ENCODE results near the gene RRAD.

Gene RRAD

DNA sequence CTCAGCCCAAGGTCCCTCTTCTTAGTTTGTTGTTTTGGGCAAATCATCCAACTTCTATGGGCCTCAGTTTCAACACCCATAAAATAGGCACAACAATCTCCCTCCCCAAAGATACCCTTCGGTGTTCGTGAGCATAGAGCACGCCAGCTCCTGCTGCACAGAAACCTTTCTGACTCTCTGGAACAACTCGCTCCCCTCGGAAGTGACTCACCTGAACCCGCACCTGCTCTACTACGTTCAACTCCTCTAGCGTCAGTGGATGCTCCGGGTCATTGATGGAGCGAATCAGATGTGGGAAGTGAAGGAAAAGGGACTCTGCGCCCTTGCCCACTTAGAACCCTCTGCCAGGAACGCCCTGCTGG lies 8.4 kb upstream of the RRAD start:
- DNase-seq: no peak

DNA sequence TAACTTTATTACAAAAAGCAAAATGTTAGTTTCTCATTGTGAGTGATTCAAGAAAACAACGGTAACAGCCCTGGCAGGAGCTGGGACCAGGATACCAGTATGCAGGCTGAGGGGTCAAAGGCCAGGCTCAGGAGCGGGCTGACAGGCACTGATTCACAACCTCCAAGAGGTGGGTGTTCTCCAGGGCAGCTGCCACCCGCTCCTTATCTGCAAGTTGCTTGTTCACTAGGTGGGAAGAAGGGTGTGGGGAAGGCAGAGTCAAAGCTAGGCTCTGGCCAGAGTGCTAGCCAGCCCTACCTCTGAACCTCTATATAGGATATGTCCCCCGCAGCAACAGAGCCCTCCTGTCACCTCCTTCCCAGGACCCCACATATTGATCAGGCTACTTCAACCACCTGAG lies 6.7 kb upstream of the RRAD start:
- DNase-seq: no peak

DNA sequence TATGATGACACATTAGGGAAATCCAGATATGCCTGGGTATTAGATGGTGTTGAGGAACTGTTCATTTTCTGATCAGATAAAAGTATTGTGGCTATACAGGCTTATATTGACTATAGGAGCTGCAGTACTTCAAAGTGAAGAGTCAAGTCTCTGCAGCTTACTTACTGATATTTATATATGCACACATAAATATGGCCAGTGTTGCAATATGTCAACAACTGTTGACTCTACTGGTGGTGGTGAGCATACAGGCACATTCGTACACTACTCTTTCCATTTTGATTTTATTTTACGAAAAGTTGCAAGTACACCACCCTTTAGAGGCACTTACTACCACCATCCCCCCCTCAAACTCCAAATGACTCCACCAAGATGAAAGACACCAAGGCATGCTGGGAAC lies 6.3 kb upstream of the RRAD start:
- no peak for DNase-seq

DNA sequence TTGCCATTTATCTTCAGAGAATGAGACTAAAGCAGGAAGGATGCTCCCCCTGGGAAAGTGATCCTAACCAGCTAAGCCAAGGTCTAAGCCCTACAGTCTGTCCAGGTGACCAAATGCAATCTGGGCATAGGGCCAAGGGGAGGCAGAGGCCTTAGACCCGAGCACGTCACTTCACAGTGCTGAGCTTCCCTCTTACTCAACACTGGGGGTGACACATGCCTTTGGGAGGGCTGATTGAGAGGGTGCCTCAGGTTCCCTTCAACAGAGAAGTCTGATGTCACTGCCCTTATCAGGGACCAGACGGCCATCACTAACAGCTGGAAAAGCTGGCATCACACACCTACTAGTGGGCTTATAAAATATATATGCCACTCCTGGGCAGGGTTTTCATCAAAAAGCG lies 4.9 kb upstream of the RRAD start:
- no peak for DNase-seq

DNA sequence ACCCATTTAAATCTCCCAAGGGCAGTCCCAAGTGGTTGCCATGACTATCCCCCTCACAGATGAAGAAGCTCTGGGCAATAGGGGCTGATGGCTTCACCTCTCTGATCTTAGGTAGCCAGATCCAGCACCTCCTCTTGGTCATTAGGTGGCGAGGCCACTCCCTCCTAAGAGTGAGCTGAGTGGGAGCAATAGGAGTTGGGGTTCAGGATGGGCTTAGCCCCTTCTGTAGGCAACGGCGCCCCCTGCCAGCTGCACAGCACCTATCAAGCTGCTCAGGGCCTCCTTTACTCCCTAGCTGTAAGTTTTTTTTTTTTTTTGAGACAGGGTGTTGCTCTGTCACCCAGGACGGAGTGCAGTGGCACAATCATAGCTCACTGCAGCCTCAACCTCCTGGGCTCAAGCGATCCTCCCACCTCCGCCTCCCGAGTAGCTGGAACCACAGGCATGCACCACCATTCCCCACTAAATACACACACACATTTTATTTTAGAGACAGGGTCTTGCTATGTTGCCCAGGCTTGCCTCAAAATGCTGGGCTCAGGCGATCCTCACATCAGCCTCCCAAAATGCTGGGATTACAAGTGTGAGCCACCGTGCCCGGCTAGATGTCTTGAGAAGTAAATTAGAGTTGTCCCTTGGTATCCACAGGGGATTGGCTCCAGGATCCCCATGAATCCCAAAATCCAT lies 3.5 kb upstream of the RRAD start:
- no peak for DNase-seq

DNA sequence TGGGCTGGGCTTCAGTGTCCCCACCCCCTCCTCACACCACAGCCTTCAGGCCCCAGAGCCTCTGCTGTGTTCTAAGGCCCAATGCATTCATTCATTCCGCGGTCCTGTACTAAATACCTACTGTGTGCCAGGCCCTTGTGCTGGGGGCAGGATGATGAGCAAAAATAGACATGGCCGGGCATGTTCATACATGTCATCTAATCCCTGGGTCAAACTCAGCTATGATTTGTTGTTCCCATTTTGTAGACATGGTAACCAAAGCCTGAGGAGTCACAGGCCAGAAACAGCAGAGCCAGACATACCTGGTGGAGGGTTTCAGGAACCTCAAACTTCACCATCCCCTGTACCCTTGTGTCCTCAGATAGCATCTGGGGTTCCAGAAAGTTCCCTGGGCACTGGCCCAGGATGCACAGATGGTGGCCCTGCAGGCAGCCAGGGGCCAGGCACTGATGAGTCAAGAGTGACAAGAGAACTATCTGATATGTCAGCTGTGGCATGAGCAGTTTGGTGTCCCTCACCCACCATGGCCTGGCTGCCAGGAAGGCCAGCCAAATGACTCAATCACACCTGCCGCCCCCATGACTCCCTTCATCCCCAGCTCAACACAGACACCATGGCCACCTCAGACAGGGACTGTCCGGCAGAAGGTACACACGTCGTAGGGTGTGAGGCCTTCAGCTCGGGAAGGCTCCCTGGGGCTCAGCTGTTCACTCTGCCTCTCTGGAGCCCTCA lies 2.7 kb upstream of the RRAD start:
- DNase-seq: no peak

DNA sequence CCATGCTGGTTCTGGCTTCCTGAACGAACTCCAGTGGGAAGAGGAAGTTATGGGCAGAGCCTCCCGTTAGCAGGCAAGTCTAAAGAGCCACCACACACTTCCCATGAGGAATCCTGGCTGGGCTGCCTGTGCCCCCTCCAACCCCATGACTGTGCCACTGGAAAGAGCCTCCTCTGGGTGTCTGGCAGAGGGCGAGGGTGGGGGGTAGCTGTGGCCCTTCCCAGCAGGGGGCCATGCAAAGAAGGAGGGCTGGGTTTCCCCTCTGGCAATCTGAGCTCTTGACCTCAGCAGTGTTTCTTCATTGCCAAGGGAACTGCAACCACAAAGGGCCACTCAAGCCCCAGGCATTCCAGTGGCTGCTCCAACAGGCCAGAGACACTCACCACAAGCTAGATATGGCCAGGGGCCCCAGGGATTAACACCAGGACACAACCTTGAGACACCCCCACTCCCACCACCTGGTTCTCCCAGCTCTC lies 1.7 kb upstream of the RRAD start:
- no peak for DNase-seq

DNA sequence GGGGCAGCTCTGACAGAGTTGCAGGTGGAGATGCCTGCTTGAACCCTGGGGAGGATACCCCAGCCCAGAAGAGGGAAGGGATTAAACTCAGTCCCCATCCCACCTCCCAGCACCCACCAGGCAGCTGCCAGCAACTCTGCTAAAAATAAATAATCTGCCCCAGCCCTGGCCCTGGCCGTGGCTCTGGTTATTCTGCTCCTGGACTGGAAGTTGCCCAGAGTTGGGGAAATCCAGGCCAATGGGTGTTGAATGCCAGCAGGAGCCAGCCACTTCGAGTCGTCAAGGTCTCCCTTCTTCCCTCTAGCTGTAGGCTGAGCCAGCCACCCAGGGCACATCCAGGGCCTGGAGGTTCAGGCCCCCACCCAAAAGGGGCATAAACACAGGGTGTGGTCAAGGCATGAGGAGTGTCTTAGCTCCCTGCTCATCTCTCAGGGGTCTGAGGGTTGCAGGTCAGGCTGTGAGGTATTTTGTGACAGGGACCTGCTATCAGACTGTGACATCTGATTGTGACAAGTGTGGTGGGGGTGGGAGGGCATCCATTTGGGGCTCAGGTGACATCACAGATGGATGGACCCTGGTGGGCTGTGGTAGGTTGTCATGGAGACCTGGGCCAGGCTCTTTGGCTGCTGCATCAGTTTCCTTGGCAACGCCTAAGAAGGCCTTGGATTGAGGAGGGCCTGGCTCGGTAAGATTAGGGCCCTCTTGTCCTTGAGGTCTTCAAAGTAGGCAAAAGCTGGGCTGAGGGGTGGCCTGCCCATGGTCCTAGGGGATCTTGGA lies 1.0 kb upstream of the RRAD start:
- DNase-seq: no peak

DNA sequence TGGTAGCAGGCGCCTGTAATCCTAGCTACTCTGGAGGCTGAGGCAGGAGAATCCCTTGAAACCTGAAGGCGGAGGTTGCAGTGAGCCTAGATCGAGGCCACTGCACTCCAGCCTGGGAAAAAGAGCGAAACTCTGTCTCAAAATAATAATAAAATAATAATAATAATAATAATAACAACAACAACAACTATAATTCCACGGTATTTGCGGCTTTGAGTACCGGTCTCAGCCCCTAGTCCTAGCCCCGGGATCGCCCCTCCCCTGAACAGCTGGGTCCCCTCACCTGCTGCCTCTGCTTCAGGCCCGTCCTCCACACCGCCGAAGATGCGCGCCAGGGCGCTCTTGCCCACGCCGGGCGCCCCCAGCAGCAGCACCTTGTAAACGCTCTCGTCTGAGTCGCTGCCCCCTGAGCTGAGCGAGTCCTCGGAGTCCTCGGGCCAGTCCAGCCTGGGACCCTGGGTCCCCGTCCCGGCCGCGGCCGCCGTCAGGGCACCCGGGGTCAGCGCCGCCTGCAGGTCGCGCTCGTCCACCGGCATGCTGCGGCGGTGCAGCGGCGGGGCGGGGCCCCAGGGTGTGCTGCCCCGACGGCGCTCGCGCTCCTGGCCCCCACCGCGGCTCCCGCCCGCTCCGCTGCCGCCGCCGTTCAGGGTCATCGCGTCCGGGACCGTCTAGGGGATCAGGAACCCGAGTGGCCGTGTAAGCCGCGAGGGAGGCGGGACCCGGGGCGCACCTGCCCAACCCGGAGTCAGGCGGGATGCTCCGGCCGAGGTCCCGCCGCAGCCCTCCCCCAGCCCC lies 611 bp downstream of the RRAD start:
- peak; percentile 76 for DNase-seq

DNA sequence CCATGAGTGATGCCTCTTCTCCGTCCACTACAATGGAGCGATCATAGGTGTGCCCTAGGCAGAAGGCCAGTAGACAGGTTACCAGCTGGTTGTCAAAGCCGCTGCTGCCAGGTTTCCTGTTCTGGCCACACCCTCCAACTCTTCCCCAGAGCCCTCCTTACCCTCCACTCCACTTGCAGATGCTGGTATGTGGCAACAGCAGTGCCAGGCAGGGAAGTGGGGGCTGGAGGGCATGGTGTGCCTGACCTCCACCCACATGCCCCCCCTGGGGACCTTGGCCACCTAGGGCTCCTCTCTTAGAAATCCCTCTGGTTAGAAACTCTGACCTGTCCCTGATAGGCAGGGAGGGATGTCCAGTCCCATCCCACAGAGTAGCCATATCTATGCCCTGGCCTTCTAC lies 1.5 kb downstream of the RRAD start:
- DNase-seq: no peak

DNA sequence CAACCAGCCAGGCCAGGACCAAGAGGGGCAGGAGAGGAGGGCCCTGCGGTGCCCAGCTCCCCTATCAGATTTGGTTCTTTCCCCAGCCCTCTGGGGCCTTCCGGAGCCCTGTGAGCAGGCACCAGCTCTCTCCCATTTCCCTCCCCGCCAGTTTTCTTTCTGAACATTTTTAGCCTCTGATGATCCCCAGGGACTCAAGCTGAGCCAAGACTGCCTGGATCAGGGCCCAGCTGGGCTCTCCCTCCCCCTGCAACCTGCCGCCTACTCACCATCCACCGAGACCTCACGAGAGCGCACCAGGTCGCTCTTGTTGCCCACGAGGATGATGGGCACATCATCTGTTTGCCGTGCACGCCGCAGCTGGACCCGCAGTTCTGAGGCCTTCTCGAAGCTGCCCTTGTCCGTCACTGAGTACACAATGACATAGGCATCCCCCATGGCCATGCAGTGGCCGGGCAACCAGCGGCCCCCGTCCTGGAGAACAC lies 2.0 kb downstream of the RRAD start:
- no peak for DNase-seq

DNA sequence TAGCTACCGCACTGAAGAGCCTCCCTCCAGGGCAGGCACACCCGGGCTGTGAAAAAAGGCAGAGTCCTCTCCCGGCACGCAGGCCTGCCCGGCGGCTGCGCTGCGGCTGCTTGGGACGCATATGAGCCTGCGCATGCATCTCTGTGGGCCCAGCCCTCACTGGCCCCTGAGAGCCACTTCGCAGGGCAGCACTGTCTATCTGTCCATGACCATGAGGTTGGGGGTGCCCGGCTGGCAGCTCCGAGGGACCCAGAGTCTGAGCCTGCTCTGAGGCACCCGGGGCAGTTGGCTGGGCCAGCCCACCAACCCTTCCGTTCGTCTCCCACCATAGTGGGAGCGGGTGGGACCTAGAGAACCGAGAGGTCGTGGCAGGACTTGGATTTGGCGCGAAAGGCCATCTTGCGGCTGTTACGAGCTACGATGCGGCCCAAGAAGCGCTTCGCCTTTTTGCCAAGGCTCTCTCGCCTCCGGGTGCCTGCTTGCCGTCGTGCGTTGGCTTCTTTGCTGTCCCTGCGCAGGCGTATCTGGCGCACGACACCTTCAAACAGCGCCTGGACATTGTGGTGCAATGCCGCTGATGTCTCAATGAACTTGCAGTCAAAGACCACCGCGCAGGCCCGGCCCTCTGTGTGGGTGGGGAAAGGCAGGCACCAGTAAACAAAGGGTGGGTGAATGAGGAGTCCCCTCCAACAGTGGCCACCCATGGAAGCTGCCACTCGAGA lies 3.4 kb downstream of the RRAD start:
- no peak for DNase-seq

DNA sequence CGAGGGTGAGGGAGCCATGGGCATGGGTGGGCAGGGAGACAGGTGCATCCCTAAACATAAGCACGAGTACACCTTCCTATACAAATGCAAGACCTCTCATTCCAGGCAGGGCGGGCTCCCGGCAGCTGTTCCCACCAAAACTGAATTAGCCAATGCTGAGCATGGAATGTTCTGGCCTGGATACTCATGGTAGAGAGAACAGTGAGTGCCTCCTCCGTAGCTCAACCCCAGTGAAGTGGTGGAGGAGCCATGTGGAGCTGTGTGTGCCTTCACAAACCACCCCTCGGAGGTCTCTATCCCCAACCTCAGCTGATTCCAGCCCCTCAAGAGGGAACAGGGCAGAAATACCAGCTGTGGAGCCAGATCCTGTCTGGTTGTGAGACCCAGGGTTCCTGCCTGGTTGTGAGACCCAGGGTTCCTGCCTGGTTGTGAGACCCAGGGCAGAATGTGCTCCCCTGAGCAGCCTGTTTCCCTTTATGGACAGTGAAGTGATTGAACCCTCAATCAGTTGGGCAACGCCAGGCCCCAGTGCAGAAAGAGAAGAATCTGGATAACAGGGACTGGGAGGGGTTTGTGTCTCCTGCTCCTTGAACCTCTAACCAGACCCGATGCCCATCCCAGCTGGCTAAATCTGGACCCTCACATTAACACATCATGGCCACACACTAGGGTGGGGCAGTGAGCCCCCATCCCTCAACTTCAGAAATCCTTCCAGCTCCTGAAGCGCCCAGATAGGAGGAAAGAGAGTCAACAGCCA lies 4.2 kb downstream of the RRAD start:
- DNase-seq: no peak

DNA sequence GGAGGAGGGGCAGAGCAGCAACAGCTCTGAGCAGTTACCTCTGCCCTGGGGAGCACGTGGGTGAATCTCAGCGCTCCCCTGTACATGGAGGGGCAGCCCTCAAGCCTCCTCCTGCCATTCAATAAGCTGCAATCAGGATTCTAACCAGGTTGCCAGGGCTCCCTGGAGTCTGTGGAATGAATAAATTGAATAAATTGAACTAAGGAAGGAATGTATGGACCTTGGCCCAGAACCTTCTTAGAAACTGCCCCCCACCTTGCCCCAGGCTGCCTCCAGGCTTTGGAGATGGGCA lies 5.1 kb downstream of the RRAD start:
- DNase-seq: no peak

DNA sequence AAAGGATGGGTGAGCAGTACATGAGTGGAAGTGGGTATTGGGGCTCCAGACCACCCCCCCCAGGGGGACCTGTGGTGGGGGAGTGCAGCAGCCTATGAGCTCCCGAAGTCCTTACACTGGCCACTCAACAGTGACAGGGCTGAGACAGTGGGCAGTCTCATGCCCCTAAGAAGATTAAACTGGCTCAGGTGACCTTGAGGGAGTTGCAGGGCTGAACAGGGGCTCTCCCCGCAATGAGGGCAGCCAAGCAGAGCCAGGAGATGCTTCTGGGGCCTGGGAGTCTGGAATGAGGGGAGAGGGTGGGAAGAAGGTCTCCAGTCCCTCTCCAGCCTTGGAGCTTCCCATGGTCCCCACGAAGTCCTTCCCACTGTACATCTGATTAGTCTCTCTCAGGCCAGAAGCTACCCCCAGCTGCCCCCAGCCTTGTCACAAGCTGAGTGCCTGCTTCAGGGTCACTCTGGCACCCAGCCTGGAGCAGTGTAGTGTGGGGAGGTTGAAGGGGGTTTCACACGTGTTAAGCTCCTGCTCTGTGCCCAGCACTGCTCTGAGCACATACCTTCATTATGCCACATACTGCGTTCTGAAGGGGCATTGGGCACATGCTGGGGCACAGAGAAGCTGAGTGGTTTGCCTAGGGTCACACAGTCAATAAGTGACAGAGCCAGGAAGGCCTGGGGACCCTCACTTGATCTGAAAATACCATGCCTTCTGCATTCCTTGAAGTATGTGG lies 5.6 kb downstream of the RRAD start:
- no peak for DNase-seq

DNA sequence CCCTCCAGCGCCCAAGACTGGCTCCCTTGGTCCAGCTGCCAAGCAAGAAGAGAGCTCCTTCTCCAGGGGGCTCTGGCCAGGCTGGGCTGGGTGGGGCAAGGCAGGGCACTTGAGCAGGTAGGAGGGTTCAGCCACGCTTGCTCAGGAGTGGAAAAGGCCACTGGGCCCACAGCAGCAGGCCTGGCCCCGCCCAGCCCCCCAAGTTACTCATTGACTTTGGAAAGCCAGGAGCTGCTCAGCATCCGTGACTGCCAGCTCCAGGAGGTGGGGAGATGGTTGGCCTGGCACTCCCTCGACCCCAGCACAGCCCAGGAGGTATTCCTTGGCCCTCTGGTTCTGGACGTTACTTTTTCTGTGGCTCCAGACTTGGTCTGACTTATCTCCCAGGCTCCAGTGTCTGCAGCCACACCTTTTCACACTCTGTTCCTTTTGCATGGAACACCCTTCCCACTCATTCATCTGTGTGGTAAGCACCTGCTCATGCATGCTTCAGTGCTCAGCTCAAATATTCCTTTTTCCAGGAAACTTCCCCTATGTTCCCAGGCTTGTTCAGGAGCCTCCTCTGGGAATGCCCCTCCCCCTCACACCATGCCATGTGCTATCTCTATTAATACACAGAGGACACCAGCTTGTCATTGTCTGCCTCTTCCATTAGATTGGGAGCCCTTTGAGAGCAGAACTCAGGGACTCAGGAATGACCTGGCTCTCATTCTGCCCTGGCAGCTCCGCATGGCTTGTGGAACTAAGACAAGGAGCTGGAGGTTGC lies 6.3 kb downstream of the RRAD start, which contains the start of gene CDH16:
Gene CDH16, minus strand, starts transcription at position 83 of the 766 bp plus-strand sequence. CDS start 820 bp downstream, outside the sequence.
- DNase-seq: no peak

DNA sequence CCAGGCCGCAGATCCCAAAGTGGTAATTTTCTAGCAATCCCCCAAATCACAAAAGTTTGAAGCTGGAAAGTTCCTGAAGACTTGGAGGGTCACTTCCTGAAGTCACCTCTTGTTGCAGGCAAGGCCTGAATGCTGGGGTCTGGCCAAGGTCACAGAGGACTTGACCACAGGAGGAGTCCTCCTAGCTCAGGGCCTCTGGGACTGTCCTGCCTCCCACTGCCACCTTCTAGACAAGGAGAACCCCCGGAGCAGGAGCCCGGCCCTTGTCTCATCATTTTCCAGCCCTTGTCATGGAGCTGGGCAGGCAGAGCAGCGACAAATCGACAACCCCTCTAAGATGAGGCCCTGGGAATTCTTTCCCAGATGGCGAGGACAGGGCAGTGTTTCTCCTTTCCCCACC lies 7.0 kb downstream of the RRAD start:
- DNase-seq: no peak

DNA sequence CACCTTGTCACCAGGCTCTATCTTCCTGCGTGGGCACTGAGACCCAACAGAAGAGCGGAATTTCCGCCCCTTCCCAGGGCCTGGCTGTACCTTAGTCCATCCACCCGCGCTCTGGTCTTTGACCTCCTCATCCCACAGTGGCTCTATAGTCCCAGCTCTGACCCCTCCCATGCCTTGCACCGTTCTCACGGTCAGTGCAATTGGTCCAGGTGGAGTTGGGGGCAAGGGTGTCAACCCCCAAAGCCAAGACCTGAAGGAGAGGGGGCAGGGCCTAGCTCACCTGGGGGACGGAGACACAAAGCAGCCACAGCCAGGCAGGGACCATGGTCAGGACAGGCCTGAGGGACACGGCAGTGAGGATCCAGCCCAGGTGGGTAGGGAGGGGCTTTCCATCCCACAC lies 7.6 kb downstream of the RRAD start:
- DNase-seq: no peak

DNA sequence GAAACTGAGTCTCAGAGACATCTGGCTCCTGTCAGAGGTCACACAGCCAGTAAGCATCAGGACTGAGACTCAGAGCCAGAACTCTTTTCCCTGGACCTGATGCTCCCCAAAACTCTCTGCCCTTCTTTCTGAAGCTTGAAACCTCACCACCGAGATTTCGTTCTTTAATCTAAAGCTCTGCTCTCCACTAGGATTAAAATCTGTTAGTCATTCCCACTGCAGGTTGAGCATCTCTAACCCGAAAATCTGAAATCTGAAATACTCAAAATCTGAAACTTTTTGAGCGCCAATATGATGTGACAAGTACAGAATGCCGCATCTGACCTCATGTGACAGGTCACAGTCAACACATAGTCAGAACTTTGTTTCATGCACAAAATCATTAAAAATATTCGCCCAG lies 8.8 kb downstream of the RRAD start:
- DNase-seq: no peak

DNA sequence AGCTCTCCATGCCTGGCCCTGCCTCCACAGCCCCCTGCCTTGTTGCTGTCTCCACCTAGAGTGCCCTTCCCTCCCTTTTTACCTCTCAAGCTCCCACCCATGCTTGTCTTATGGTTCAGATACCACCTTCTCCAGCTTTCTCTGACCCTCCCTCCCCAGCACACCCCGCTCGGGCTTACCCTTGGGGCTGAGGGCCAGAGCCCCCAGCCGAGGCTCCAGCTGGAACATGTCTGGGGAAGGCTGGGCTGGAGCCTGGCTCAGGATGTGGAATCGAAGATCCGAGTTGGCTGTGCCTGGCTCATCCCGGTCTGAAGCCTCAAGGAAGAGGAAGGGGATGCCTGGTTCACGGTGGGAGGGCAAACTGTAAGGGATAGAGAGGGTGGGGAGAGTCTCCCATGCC lies 10.3 kb downstream of the RRAD start:
- DNase-seq: no peak
